Measurements from ENCODE around the gene OR6B2.

The OR6B2 gene

GRCh38 chr2:240018071-240018750 lies 12.0 kb downstream of the OR6B2 start:
- H3K4me3 Mint-ChIP-seq: no peak overlapping the region
- H3K9me3 Mint-ChIP-seq: no peaks in the 10 kb centered on the region

DNA sequence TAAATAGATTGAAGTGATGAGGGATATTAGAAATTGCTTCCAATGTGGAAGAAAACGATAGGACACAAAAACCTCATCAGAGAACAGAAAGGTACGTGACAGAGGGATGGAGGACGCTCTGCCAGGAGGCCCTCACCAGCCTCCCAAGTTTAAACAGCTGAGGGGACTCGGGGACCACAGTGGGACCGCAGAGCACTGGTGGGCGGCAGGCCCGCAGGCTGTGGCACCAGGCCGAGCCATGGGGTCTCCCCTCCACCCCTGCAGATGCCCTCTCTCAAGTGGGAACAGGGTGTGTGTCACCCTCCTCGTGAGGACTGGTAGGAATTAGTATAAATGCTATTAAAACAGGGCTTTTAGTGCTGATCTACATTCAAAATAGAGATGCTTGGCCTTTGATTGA lies 15.9 kb downstream of the OR6B2 start:
- Mint-ChIP-seq H3K4me3 (no peak overlapping the region), H3K36me3 (ENCODE audit: low read depth) (peaks cover 94% of the 10 kb centered on the region), H3K27me3 (no peaks in the 10 kb centered on the region), H3K9me3 (no peaks in the 10 kb centered on the region), H3K4me1 (ENCODE audit: low read depth) (no peaks in the 10 kb centered on the region), H3K27ac (no peak overlapping the region)
- DNase-seq: no peak

More at GRCh38 chr2:240018071-240018750, 12.0 kb downstream of the OR6B2 start:
- Mint-ChIP-seq H3K27me3 (no peaks in the 10 kb centered on the region), H3K36me3 (ENCODE audit: low read depth) (peaks cover 82% of the 10 kb centered on the region), H3K4me1 (ENCODE audit: low read depth) (peaks cover 9% of the 10 kb centered on the region), H3K27ac (no peak overlapping the region)
- no peak for DNase-seq

- no peak overlapping the region for H3K4me3 Mint-ChIP-seq
- DNase-seq: no peak
- no peak overlapping the region for H3K27ac Mint-ChIP-seq
- no peaks in the 10 kb centered on the region for H3K4me1 Mint-ChIP-seq (ENCODE audit: low read depth)
- H3K36me3 Mint-ChIP-seq (ENCODE audit: low read depth): peaks cover 94% of the 10 kb centered on the region
- no peaks in the 10 kb centered on the region for H3K27me3 Mint-ChIP-seq
- H3K9me3 Mint-ChIP-seq: no peaks in the 10 kb centered on the region
Measured at GRCh38 chr2:240013343-240013742, 16.9 kb downstream of the OR6B2 start.

DNA sequence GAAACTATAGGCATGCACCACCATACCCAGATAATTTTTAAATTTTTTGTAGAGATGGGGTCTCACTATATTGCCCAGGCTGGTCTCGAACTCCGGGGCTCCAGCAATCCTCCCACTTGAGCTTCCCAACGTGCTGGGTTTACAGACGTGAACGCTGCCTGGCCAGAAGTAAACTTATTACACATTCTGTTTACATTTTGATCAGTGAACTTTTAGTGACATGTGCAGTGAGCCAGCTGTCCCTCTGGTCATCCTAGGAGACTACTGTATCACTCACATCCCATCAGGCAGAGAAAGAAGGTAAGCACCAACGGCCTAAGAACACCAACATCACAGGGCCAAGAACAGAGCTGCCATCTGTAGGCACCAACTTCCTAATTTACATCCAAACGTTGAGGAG lies 27.2 kb downstream of the OR6B2 start:
- no peak for DNase-seq
- peaks cover 93% of the 10 kb centered on the region for H3K36me3 Mint-ChIP-seq (ENCODE audit: low read depth)
- H3K4me3 Mint-ChIP-seq: no peak overlapping the region
- no peak overlapping the region for H3K27ac Mint-ChIP-seq
- no peaks in the 10 kb centered on the region for H3K4me1 Mint-ChIP-seq (ENCODE audit: low read depth)
- H3K27me3 Mint-ChIP-seq: no peaks in the 10 kb centered on the region
- H3K9me3 Mint-ChIP-seq: no peaks in the 10 kb centered on the region

GRCh38 chr2:240000671-240001070 lies 29.6 kb downstream of the OR6B2 start:
- peaks cover 92% of the 10 kb centered on the region for H3K36me3 Mint-ChIP-seq (ENCODE audit: low read depth)
- no peak overlapping the region for H3K4me3 Mint-ChIP-seq
- H3K9me3 Mint-ChIP-seq: no peaks in the 10 kb centered on the region
- H3K27me3 Mint-ChIP-seq: no peaks in the 10 kb centered on the region
- no peak for DNase-seq
- H3K27ac Mint-ChIP-seq: no peak overlapping the region
- H3K4me1 Mint-ChIP-seq (ENCODE audit: low read depth): no peaks in the 10 kb centered on the region

DNA sequence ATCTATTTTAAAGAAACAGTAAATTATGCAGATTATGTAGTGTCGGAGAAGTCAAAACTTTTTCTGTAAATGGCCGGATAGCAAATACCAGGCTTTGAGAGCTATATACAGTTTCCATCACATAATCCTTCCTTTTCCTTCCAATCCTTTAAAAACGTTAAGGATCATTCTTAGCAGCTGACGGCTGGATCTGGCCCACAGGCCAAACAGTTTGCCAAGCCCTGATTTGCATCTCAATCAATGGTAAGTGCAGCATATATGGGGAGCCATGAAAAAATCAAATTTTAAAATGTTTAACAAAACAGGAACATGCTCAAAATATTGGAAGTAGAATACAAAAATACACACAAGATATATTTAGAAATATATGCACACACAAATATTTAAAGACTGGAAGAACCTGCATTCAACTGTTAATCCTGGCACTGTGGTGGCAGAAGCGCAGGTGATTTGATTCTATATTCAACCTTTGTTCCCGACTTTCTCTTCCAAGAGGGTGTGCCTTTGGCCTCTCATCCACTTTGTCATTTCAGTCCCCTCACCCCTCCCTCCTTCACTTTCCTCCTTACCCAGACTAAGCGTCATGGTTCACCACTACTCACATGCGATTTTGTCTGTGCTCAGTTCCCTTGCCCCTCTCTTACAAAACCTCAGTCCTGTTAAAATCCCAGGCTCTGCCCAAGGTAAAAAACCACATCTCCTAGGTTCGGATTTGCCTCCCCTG lies 32.4 kb downstream of the OR6B2 start:
- no peaks in the 10 kb centered on the region for H3K4me1 Mint-ChIP-seq (ENCODE audit: low read depth)
- DNase-seq: no peak
- no peak overlapping the region for H3K4me3 Mint-ChIP-seq
- no peaks in the 10 kb centered on the region for H3K9me3 Mint-ChIP-seq
- H3K27ac Mint-ChIP-seq: no peak overlapping the region
- H3K27me3 Mint-ChIP-seq: no peaks in the 10 kb centered on the region
- peaks cover 92% of the 10 kb centered on the region for H3K36me3 Mint-ChIP-seq (ENCODE audit: low read depth)

- no peaks in the 10 kb centered on the region for H3K9me3 Mint-ChIP-seq
- no peaks in the 10 kb centered on the region for H3K27me3 Mint-ChIP-seq
- no peaks in the 10 kb centered on the region for H3K4me1 Mint-ChIP-seq (ENCODE audit: low read depth)
- H3K4me3 Mint-ChIP-seq: no peak overlapping the region
- H3K27ac Mint-ChIP-seq: no peak overlapping the region
- H3K36me3 Mint-ChIP-seq (ENCODE audit: low read depth): peaks cover 94% of the 10 kb centered on the region
- no peak for DNase-seq
Measured at GRCh38 chr2:239994086-239994485, 36.1 kb downstream of the OR6B2 start.

DNA sequence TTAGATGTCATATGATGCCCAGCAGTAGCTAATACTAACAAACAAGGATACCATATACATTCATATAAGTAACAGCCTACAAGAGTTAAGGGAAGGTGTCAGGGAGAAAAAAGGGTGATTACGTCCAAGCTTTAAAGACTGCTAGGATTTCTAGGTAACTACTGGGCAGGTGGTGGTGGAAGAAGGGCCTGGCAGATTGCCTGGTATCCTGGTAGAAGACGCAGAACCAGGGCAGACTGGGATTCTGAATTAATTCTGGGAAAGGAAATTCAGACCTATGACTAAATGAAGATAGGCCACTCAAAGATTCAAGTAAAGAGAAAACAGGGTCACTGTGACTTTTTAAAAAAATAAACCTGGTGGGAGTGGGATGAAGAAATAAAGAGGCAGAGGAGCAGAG lies 36.9 kb downstream of the OR6B2 start:
- Mint-ChIP-seq H3K4me3 (no peak overlapping the region), H3K27me3 (no peaks in the 10 kb centered on the region), H3K4me1 (ENCODE audit: low read depth) (no peaks in the 10 kb centered on the region), H3K36me3 (ENCODE audit: low read depth) (peaks cover 94% of the 10 kb centered on the region), H3K27ac (no peak overlapping the region), H3K9me3 (no peaks in the 10 kb centered on the region)
- no peak for DNase-seq

DNA sequence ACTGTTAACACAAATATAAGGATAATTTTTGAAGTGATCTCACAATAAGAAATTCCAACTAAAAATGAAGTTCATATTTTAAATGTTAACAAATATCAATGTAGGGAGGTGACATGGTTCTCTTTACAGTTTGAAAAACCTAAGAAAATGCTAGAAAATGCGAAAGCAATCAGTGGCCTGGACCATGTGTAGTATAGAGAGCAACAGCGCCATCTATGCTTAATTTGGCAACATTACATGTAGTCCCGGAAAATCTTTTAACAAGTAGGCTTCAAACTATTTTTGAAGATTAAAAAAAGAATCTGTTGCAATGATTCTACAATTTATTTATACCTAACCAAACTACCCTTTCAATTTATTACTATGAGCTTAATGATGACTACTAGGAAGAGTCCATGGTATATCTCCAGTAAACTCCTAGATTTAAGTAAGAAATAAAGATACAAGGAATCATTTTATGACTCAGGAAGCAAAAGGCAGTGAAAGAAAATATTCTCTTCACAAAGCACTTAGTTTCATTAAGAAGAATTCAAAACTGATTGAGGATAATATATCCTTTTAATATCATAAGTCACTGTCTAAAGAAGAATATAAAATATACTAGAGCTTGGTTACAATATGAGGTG lies 38.4 kb downstream of the OR6B2 start:
- H3K36me3 Mint-ChIP-seq (ENCODE audit: low read depth): peaks cover 94% of the 10 kb centered on the region

DNA sequence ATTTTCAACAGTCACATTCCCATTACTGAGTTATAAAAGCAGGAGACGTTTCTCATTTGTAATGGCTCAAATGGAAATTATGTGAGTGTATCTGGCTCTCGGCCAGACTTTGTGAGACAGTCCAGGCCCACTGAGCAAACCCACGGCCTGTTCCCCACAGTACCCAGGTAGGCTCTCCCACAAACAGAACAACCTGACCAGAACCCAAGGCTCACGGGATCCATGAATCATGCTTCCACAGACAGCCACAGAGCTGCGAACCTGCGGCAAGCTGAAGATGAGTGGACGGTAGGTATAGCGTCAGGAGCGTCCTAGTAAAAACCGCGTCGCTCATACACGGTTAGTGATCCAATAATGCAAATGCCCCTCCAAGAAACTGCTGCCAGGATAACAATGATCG lies 39.3 kb downstream of the OR6B2 start:
- no peaks in the 10 kb centered on the region for H3K4me1 Mint-ChIP-seq (ENCODE audit: low read depth)
- no peaks in the 10 kb centered on the region for H3K9me3 Mint-ChIP-seq
- H3K27ac Mint-ChIP-seq: no peak overlapping the region
- peaks cover 95% of the 10 kb centered on the region for H3K36me3 Mint-ChIP-seq (ENCODE audit: low read depth)
- no peak for DNase-seq
- no peaks in the 10 kb centered on the region for H3K27me3 Mint-ChIP-seq
- no peak overlapping the region for H3K4me3 Mint-ChIP-seq

More for the DNA sequence above, 38.4 kb downstream of the OR6B2 start:
- no peak for DNase-seq
- no peaks in the 10 kb centered on the region for H3K27me3 Mint-ChIP-seq
- H3K4me1 Mint-ChIP-seq (ENCODE audit: low read depth): no peaks in the 10 kb centered on the region
- H3K4me3 Mint-ChIP-seq: no peak overlapping the region
- no peak overlapping the region for H3K27ac Mint-ChIP-seq
- H3K9me3 Mint-ChIP-seq: no peaks in the 10 kb centered on the region

GRCh38 chr2:239985356-239985755 lies 44.9 kb downstream of the OR6B2 start:
- no peaks in the 10 kb centered on the region for H3K9me3 Mint-ChIP-seq
- DNase-seq: no peak
- no peaks in the 10 kb centered on the region for H3K27me3 Mint-ChIP-seq
- no peak overlapping the region for H3K4me3 Mint-ChIP-seq
- H3K4me1 Mint-ChIP-seq (ENCODE audit: low read depth): peaks cover 4% of the 10 kb centered on the region
- peaks cover 94% of the 10 kb centered on the region for H3K36me3 Mint-ChIP-seq (ENCODE audit: low read depth)
- H3K27ac Mint-ChIP-seq: no peak overlapping the region

DNA sequence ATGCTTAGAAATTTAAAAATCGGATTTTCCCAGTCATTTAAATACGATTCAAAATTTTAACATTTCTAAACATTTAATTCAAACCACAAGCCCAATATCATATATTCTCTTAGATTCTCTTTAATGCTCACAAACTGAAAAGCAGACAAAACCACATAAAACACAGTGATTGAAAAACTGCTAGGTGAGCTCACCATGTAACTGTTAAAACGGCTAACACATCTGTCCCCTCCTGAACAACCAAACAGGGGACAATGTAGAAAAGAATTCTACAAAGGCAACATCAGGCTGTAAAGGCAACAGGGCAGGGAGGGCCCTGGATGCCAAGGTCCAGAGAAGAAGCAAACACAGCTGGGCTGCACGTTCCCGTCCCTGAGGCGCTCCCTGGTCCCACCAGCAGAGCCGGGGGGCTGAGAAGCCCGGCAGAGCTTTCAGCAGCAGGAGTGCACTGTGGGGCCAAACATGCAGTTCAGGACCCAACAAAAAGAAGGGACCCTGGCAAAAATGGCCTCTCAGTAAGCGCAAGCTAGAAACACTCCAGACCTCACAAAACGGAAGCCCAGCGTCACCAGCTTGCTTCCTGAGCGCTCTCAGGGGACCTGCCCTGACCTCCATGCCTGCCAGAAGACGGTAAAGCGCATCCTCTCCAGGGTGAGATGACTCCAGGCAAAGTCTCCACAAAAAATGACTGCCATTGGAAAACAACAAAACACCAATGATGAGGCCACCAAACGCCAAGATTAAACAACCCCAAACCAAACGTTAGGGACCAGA lies 45.6 kb downstream of the OR6B2 start:
- DNase-seq: no peak
- Mint-ChIP-seq H3K36me3 (ENCODE audit: low read depth) (peaks cover 94% of the 10 kb centered on the region), H3K4me3 (no peak overlapping the region), H3K27ac (no peak overlapping the region), H3K27me3 (no peaks in the 10 kb centered on the region), H3K9me3 (no peaks in the 10 kb centered on the region), H3K4me1 (ENCODE audit: low read depth) (peaks cover 4% of the 10 kb centered on the region)

GRCh38 chr2:239983004-239983778 lies 47.0 kb downstream of the OR6B2 start:
- DNase-seq: no peak
- Mint-ChIP-seq H3K4me1 (ENCODE audit: low read depth) (peaks cover 4% of the 10 kb centered on the region), H3K36me3 (ENCODE audit: low read depth) (peaks cover 93% of the 10 kb centered on the region), H3K27me3 (no peaks in the 10 kb centered on the region), H3K27ac (no peak overlapping the region), H3K4me3 (no peak overlapping the region), H3K9me3 (no peaks in the 10 kb centered on the region)
